HG03139 (cell line): ENCODE measurements around the gene PHF11.

ENCODE experiments used
- ATAC-seq: cut with Tn5 transposase; IDR thresholded peaks from one replicate; pipeline ENCODE4 v1.9.1; 2021; ENCODE audit not compliant: unreplicated experiment

Gene PHF11

DNA sequence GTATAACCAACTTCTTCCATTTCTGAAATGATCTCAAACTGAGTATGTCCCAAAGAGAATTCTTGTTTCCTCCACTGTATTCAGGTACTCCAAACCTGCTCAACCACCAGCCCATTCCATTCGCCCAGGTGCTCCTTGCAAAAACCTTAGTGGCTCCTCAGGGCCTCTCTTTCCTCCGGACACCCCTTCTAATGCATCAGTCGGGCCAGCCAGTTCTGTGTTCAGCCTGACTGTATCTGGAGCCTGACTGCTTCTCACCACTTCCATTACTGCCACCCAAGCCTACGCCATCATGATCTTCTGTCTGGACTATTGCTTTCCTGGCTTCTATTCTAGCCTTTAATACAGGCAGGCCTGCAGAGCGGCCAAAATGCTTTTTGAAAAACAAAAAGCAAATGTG, 1.5 kb downstream of the PHF11 start:
- no peak for ATAC-seq

DNA sequence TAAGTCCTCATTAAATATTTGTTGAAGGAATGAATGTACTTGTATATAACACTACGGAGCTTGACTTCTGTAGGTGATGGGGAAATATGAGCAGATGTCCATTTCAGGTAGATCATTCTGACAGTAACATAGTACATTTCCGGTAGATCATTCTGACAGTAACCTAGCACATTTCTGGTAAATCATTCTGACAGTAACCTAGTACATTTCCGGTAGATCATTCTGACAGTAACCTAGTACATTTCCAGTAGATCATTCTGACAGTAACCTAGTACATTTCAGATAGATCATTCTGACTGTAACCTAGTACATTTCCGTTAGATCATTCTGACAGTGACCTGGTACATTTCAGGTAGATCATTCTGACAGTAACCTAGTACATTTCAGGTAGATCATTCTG, 2.5 kb downstream of the PHF11 start:
- no peak for ATAC-seq

DNA sequence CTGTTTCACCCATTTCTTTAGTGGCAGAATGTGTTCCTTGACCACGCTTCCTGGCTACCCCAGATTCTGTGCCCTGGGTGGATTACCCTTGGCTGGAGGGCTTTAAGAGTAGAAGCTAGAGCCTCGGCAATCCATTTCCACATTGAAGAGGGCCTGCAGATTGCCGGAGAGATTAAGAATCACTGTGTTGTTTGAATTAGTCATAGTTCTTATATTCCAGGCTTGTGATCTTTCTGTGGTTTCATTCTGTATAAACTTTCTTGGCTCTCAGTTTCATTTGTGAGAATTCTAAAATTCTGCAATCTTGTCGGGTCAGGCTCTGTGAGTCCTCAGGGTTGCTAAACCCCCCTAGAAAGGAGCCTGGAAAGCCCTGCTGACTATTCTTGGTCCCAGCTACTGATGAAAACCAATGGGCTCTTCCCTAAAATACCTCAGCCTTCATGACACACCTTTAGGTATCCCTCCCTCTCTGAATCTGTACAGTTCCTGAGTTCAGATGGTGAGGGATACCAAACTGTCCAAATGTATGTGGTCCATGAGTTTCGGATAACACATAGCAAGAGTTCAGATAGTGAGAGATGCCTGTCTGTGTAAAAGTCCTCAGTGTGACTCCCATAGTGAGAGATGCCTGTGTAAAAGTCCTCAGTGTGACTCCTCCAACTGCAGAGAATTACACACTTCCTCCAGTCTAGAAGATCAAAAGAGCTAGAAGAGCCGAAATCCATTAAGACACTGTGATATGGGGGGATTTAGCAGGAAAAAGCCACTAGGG, 4.3 kb downstream of the PHF11 start:
- ATAC-seq, result no peak

DNA sequence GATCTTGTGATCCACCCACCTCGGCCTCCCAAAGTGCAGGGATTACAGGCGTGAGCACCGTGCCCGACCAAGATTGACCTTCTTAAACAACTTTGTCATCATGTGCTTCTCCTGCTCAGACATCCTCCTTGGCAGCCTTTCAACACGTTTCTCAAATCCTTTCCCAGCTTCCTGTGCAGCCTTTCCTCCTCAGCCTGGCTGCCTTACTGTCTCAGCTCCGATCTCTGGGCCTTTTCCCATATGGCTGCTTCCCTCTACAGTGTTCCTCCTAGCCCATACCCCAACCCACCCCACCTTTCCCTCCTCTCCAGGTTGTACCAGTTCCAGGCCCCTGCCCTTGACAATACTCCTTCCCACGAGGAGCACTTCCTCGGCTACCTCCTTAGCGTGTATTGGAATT, 7.2 kb downstream of the PHF11 start:
- no peak for ATAC-seq

DNA sequence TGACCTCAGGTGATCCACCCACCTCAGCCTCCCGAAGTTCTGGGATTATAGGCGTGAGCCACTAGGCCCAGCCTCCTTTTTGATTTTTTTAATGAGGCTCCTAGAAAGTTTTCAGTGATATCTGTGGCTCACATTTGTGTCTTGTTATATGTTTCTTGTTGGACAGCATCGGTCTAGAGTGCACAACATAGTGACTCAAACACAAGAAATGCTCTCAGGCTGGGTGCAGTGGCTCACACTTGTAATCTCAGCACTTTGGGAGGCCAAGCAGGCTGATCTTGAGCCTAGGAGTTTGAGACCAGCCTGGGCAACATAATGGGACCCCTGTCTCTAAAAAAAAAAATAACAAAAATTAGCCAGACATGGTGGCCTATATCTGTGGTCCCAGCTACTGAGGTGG, 8.2 kb downstream of the PHF11 start:
- no peak for ATAC-seq

DNA sequence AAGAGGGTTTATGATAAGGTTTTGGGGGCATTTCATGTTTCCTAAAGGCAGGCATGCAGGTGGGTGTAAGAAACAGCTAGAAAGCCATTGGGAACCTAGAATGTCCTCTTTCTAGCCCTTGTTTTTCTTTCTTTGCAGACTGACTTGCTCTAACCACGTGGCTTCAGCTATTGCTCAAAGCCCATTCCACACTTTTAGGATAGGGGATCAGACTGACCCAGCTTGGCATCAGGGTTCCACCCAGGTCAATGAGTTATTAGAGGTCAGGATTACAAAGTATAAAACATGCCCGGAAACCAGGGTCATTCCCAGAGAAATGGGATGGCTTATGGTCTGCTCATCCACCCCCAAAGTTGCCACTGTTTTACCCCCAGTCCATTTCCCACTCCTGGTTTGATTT, 16.8 kb downstream of the PHF11 start:
- ATAC-seq, result no peak

DNA sequence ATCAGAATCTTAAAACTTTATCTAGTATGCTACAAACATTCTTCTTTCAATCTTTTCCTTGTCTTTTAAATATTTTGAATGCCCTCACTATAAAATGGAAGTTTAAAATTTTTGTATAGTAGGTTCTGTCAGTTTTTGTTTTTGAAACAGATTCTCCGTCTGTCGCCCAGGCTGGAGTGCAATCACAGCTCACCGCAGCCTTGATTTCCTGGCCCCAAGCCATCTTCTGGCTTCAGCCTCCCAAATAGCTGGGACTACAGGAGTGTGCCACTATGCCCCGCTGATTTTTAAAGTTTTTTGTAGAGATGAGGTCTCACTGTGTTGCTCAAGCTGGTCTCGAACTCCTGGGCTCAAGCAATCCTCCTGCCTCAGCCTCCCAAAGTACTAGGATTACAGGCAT, 20.7 kb downstream of the PHF11 start:
- ATAC-seq, result no peak

DNA sequence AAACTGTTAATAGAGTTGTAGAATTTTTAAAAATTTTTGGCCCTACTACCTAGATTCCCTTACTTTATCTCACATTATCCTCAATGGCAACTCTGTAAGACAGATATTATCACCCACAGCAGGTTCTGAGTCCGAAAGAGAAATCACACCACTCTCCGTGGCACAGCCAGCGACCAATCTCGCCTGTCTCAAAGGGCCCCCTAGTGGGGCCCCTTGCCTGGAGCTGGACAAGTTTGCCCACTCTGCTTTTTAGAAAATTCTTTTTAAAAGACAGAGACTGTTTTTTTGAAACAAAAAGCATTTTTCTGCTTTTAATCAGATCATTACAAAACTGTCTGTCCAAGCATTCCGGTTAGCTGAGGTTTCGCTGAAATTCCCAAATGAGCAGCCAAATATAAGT, 21.7 kb downstream of the PHF11 start:
- ATAC-seq, result no peak

DNA sequence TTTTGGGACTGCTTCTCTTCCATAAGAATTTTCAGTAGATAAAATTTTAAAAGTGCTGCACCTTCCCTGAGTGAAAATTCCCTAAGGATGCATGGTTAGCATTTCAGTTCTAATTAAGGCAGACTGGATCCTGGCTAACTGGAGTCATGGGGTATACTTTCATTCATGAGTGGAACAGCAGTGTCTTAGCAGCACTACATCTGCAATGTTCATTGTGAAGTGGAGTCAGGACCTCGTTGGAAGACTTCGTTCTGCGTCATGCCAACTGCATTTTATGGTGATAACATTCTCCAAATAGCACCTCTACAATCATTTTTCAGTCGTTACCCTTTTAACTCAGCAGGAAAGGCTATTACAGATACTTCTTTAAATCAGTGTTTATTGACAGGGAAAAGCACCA, 25.5 kb downstream of the PHF11 start:
- no peak for ATAC-seq

DNA sequence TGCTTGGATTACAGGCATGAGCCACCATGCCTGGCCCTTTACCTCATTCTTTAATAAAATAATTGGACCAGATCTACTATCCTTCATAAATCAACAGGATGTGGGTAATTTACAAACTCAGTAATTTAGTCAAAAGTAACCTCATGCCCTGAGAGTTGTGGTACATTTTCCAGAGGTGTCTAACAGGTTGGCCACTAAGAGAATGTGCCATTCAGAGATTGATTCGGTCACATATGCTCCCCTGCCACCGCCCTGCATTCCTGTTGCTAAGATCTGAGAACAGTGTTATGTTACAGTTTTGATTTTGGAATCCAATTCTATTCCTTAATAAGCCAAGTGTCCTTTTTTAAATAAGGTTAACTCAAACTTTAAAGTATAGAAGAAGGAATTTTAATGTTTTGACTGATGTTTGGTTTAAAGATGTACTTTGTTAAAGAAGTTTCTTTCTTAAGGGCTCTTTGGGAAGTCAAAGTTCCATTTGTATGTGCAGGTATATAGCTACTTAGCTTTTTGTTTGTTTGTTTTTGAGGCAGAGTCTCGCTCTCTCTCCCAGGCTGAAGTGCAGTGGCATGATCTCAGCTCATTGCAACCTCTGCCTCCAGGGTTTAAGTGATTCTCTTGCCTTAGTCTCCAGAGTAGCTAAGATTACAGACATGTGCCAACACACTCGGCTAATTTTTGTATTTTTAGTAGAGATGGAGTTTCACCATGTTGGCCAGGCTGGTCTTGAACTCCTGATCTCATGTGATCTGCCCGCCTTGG, 29.2 kb downstream of the PHF11 start:
- ATAC-seq, result no peak

DNA sequence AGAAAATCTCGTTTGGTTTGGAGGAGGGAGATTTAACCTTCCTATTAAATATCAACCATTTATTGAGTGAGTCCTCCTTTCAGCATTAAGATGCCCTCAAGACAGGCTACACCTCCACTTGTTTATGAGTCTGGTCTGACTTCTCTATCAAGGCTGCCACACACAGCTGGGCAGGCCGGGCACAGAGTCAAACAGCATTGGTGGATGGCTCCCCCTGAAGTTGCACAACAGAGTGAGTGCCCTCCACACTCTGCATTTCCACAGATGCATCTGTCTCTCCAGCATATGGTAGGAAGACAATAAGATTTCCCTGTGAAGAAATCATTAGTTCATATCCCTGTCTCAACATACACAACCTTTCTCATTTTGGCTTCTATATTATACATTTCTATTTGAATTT, 31.4 kb downstream of the PHF11 start:
- ATAC-seq, result no peak

DNA sequence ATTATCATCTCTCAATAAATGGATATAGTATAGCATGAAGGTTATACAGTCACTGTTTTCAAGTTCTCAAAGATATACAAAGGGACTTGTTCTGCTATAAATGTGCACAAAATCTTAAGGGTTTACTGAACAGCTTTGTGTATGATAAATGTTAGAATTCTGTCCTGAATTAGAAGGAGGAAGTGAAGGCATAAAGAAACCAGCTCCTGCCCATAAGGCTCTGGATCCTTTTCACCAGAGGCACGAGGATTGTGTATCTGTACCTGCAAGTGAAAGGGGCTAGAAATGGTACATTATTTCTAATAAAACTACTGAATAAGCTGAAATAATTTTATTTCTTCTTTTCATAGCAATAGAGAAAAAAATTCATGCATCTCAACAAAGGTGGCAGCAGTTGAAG, 32.4 kb downstream of the PHF11 start:
- ATAC-seq, result no peak

DNA sequence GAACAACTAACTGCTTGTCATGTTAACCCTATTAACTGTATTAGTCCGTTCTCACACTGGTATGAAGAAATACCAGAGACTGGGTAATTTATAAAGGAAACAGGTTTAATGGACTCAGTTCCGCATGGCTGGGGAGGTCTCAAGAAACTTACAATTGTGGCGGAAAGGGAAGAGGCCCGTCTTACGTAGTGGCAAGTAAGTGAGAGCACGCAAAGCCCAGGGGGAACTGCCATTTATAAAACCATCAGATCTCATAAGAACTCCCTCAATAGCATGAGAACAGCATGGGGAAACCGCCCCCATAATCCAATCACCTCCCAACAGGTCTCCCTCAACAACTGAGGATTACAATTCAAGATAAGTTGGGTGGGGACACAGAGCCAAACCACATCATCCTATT, 34.7 kb downstream of the PHF11 start:
- ATAC-seq, result peak; percentile 62

DNA sequence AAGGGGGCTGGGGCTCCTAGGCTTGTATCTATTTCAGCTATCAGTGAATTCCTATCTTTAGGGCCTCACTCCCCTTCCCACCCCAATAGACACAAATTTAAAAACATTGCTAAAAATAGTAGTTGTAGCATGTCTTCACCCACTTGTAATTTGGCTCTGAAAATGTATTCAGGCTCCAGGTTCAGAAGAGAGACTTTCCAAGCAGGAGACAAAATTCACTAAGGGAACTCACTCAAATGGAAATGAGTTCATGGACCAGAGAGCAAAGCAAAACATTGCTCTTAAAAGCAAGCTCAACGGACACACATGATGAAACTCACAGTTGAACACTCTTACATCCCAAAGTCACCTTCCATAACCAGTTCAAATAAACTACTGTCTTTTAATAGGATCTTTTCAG, 36.8 kb downstream of the PHF11 start:
- ATAC-seq, result no peak

DNA sequence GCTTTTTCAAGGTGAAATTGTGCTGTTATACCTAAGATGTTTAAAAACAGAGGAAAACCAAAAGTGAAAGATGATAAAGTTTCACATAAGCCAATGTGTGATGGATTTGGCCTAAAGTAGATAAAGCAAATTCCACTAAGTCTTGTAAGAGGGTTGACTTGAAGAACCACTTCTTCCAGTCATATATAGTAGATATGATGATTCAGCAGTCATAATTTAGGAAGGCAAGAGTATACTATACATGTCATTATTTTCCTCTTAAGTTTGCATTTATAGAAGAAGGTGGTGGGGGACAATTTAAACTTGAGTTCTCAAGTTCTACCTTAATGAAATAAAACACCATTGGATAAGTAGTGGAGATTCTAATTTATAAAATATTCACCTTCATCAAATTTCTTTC, 37.3 kb downstream of the PHF11 start:
- ATAC-seq, result no peak

DNA sequence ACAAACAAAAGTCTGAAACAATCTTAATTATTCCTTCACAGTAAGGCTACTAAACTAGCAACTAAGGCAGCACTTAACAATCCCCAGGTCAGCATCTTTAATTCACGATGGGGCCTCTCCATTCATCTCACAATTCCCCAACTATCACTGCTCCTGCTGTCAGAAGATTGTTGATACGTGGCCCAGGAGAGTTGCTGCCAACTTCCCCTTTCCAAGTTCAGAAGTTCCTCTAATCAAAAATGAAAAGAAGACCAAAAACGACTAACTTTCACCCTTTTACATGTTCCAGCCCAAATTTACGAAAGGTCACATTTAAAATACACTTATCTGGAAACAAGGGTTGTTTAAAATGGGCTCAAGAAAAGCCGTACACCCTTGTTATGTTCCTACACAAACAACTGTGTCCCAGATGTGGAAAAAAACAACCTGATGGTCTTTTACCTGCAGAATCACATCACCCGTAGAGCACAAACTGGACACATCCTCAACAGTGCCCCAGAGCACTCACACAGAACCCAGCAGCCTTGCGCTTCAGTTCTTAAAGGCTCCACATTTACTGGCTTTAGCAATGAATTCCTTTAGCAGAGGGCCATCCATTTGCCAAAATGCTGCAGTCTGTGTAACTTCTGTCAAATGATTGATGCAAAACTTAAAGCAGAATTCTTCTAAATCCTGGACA, 38.0 kb downstream of the PHF11 start:
- no peak for ATAC-seq

DNA sequence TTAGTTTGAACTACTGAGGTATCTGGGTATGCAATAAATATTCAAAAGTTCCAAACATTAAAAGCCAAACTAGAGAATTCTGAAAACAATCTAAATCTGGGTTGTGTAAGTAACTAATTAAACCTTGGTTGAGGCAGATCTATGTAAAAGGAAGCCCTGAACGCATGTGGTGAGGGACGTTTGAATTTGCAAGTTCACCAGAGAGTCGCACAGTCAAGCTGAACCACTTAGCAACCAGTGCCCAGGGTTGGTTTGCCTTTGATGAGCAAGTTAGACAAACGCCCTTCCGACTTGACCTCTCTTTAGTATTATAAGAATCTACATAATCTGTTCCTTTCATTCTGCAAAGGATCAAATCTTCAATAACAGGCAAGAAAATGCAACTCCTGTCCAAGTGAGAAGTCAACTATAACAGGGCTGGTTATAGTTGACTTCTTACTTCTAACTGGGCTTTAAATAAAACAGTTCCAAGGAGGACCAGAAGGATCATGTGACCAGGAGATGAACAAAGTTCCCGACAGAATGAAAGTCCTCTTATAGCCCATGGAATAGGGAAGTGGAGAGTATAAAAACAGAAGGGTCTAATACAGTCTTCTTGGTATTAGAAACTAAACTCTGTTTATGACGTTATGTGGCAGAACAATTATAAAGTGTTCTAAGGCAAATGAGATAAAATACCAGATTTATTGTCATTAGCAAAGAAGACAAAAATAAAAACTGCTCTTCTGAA, 40.6 kb downstream of the PHF11 start:
- no peak for ATAC-seq

DNA sequence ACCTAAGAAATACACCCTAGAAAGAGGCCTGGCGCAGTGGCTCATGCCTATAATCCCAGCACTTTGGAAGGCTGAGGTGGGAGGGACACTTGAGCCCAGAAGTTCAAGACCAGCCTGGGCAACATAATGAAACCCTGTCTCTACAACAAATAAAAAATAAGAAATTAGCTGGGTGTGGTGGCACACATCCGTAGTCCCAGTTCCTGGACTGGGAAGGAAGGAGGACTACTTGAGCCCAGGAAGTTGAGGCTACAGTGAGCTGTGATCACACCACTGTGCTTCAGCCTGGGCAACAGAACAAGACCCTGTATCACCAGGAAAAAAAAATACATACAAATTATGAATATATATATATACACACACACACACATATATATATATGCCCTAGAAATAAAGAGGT, 42.7 kb downstream of the PHF11 start:
- ATAC-seq, result no peak

DNA sequence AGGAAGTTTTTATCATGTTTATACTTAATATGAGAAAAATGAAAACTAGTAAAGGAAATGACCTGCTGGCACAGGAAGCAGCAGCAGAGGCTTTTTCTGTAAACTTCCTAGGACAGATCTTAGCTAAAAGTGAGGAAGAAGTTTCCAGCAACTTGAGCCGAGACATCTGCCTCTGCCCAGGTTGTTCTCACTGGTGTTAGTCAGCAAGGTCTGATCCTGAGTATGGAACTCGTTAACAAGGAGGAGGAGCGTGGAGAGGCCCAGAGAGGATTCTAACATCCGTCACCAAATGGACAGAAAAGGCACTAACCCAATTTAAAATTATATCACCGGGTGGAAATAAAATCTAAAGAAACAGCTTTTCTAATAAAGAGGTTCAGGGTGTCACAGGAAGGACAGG, 43.6 kb downstream of the PHF11 start:
- no peak for ATAC-seq

DNA sequence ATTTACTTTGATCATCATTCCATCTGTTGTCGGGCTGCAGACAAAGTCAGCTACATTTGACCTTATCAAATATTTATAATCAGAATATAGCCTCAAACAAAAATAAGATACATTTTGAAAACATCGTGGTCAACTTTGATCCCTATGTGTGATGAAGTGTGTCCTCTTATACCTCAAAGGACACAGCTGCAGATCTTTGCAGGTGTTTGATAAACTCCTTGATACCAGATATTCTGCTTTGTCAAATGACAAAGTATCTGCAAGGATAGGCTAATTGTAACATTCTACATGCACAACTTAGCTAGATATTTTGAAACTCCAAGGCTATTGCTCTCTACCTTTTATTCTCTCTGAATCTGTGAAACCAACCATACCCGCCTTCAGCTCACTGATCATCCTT, 44.0 kb downstream of the PHF11 start:
- ATAC-seq, result no peak

DNA sequence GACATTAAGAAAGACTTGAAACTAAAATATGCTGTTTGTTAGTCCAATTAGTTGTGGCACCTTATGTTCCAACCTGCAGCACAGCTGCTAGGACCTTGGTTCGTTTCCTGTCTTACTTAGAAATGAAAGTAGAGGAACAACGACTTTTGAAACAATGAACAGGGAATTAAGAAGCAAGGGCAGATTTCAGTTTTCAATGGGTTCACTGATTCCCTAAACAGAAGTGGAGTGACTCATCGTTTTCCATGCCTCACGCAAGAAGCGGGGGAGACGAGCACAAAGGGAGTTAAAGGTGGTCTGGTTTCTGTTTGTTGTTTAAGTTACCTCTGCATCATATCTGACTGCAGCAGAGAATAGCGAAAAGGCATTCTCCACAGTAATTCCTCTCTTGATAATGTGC, 44.8 kb downstream of the PHF11 start:
- no peak for ATAC-seq

DNA sequence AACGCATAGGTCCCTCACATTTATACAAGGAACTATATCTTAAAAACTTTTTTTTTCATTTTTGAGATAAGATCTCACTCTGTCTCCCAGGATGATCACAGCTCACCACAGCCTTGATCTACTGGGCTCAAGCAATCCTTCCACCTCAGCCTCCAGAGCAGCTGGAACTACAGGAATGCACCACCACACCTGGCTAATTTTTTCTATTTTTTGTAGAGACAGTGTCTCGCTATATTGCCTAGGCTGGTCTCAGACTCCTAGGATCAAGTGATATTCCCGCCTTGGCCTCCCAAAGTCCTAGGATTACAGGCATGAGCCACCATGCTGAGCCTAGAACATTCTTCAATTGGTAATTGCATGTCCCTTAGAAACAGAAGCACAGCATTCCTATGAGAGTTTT, 47.9 kb downstream of the PHF11 start:
- ATAC-seq, result no peak
